Thyroid gland (tissue), 4 donors: ENCODE measurements around the gene CLK3.

Source experiments
- CTCF ChIP-seq, 6 experiments: fragments of 200-600 bp in 3 of 6; fragments of 450-650 bp in 3 of 6; sonication (generic) in 3 of 6; IDR thresholded peaks; one replicate each; pipeline ENCODE4 v1.5.1; 2016 to 2019; ENCODE audit warnings: antibody characterized with exemption in 6 of 6, mild to moderate bottlenecking in 2 of 6, inconsistent platforms in 1 of 6, moderate library complexity in 1 of 6
- POLR2A ChIP-seq, 2 donors: fragments of 450-650 bp; IDR thresholded peaks; one replicate each; pipeline ENCODE4 v1.6.1; 2017; ENCODE audit warnings: antibody characterized with exemption in 2 of 2, mild to moderate bottlenecking in 2 of 2, moderate library complexity in 1 of 2

- TF ChIP-seq CTCF (IDR thresholded peaks at IDR 0.05): no peak
- TF ChIP-seq POLR2A (IDR thresholded peaks at IDR 0.05): no peak
Observed at GRCh38 chr15:74578496-74578994, 37.1 kb upstream of the CLK3 start.
